Spleen (tissue), 11 donors: ENCODE results near the gene PALLD. TPM values are rescaled to one million over a fixed set of nuclear protein-coding genes. Genes with fewer than 3 reads are reported as not detected.

Source experiments
- DNase-seq: peaks from one replicate; pipeline ENCODE4 v3.0.0-alpha.2; 2020
- H3K27ac ChIP-seq, 8 donors: fragments of 200-600 bp; sonication (generic) in 7 of 8; 1 replicate in 4 of 8; 2 replicates in 4 of 8; pipeline versions ENCODE4 v1.5.0 to v1.8.0; 2016 to 2021; ENCODE audit warnings: inconsistent platforms in 4 of 8, mild to moderate bottlenecking in 4 of 8, moderate library complexity in 1 of 8
- H3K27me3 ChIP-seq, 7 donors: fragments of 200-600 bp; sonication (generic) in 6 of 7; replicated peaks in 1 of 7; 1 replicate in 4 of 7; 2 replicates in 3 of 7; pipeline versions ENCODE4 v1.5.0 to v1.8.0; 2016 to 2021; ENCODE audit warnings: inconsistent platforms in 3 of 7, mild to moderate bottlenecking in 1 of 7
- H3K36me3 ChIP-seq, 6 donors: fragments of 200-600 bp; sonication (generic) in 5 of 6; 1 replicate in 4 of 6; 2 replicates in 2 of 6; pipeline versions ENCODE4 v1.5.0 to v1.8.0; 2016 to 2021; ENCODE audit warnings: inconsistent platforms in 2 of 6
- H3K4me1 ChIP-seq, 6 donors: fragments of 200-600 bp; sonication (generic) in 5 of 6; 1 replicate in 3 of 6; 2 replicates in 3 of 6; pipeline versions ENCODE4 v1.5.0 to v1.8.0; 2016 to 2021; ENCODE audit warnings: inconsistent platforms in 3 of 6
- H3K4me3 ChIP-seq, 8 donors: fragments of 200-600 bp; sonication (generic) in 7 of 8; 1 replicate in 4 of 8; 2 replicates in 4 of 8; pipeline versions ENCODE4 v1.5.0 to v1.8.0; 2016 to 2021; ENCODE audit warnings: inconsistent platforms in 4 of 8, mild to moderate bottlenecking in 4 of 8, moderate library complexity in 2 of 8
- H3K9me3 ChIP-seq, 8 donors: fragments of 200-600 bp; sonication (generic) in 7 of 8; 1 replicate in 4 of 8; 2 replicates in 4 of 8; pipeline versions ENCODE4 v1.5.0 to v1.8.0; 2016 to 2021; ENCODE audit warnings: inconsistent platforms in 4 of 8
- POLR2A ChIP-seq, 3 donors: fragments of 450-650 bp; IDR thresholded peaks; one replicate each; pipeline ENCODE4 v1.5.1; 2017; ENCODE audit warnings: antibody characterized with exemption in 3 of 3, mild to moderate bottlenecking in 1 of 3
- POLR2AphosphoS5 ChIP-seq, 3 donors: sonication (generic); formaldehyde crosslinking; IDR thresholded peaks; one replicate each; pipeline ENCODE4 v1.5.1; 2017; ENCODE audit warnings: antibody characterized with exemption in 3 of 3
- WGBS, 5 donors: extraction: QIAGEN DNeasy Blood & Tissue Kit in 3 of 5; methylation state at CpG; one replicate each; pipeline versions ENCODE4 v1.1.5 to v1.1.7; 2013 to 2018; 5-methylcytosine and 5-hydroxymethylcytosine counted together
- intact Hi-C: fragments of 100-400 bp; cut with DNase I; formaldehyde crosslinking; loops from one replicate; pipeline ENCODE4 v1.15.0; 2023; ENCODE audit warnings: low total_unique reads
- polyA plus RNA-seq, 3 donors: library from polyadenylated mRNA; stranded (reverse); fragments of 200-250 nt; gene quantifications; one replicate each; pipeline ENCODE4 v1.2.1, GENCODE V29; 2013
- total RNA-seq, 7 donors: library from RNA; depleted of rRNA in 3 of 7; stranded (reverse); fragments of >200 nt in 3 of 7; fragmentation: NEBNext Ultra II Directional in 4 of 7; extraction: Animal tissue kit (Norgen Biotek cat#: 25700) in 4 of 7; gene quantifications; one replicate each; pipeline versions ENCODE4 v1.1.0 to v1.2.1, GENCODE V29; 2016 to 2021
- TF ChIP-seq, protein P1 (sequence below), 11 experiments: fragments of 200-600 bp in 7 of 11; fragments of 450-650 bp in 4 of 11; sonication (generic) in 4 of 11; IDR thresholded peaks in 8 of 11; conservative IDR thresholded peaks in 3 of 11; 1 replicate in 7 of 11; 2 replicates in 4 of 11; pipeline versions ENCODE4 v1.4.0 to v1.8.0; 2016 to 2021; ENCODE audit warnings: antibody characterized with exemption in 11 of 11, inconsistent platforms in 4 of 11, mild to moderate bottlenecking in 1 of 11
- donor health status: healthy with polysubstance abuse.
- donor health status: DM: no; HTN: no; CAD: no; lungs with moderate emphysema.
- donor health status: DM: no; HTN: no; CAD: no.
- donor health status: Bipolar disorder and iron deficiency.
- donor health status: healthy.
- donor health status: DM: no; HTN: no; CAD: no.
- donor health status: DM: yes; HTN: yes; CAD: no.

The PALLD gene
- total and polyA plus RNA-seq, 10 donors: 24.3 to 228 (median 142) TPM

DNA sequence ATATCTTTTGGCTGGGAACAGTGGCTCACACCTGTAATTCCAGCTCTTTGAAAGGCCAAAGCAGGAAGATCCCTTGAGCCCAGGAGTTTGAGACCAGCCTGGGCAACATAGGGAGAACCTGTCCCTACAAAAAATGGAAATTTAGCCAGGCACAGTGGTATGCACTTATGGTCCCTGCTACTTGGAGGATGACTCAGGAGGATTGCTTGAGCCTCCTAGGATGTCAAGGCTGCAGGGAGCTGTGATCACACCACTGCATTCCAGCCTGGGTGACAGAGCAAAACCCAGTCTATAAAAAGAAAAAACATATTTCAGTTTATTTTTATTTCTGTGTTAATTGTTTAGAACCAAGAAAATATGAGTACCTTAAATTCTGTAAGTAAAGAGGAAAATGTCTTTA is 389.5 kb downstream of the PALLD start:
- no peaks in the 10 kb centered on the region for H3K27me3 ChIP-seq
- no peak overlapping the region for H3K27ac ChIP-seq
- H3K4me3 ChIP-seq: no peak overlapping the region
- TF ChIP-seq POLR2A (IDR thresholded peaks at IDR 0.05): no peak
- TF ChIP-seq, protein P1, sequence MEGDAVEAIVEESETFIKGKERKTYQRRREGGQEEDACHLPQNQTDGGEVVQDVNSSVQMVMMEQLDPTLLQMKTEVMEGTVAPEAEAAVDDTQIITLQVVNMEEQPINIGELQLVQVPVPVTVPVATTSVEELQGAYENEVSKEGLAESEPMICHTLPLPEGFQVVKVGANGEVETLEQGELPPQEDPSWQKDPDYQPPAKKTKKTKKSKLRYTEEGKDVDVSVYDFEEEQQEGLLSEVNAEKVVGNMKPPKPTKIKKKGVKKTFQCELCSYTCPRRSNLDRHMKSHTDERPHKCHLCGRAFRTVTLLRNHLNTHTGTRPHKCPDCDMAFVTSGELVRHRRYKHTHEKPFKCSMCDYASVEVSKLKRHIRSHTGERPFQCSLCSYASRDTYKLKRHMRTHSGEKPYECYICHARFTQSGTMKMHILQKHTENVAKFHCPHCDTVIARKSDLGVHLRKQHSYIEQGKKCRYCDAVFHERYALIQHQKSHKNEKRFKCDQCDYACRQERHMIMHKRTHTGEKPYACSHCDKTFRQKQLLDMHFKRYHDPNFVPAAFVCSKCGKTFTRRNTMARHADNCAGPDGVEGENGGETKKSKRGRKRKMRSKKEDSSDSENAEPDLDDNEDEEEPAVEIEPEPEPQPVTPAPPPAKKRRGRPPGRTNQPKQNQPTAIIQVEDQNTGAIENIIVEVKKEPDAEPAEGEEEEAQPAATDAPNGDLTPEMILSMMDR (IDR thresholded peaks at IDR 0.05 in 8 of 11, conservative IDR thresholded peaks at IDR 0.05 in 3 of 11): no peak
- TF ChIP-seq POLR2AphosphoS5 (IDR thresholded peaks at IDR 0.05): no peak
- peaks cover 0 to 37% (median 10%) of the 10 kb centered on the region in 6 donors for H3K4me1 ChIP-seq
- DNase-seq: no peak
- intact Hi-C loops: no loop called here
- H3K36me3 ChIP-seq: peaks cover 0 to 43% (median 8%) of the 10 kb centered on the region in 6 donors
- no peaks in the 10 kb centered on the region for H3K9me3 ChIP-seq

DNA sequence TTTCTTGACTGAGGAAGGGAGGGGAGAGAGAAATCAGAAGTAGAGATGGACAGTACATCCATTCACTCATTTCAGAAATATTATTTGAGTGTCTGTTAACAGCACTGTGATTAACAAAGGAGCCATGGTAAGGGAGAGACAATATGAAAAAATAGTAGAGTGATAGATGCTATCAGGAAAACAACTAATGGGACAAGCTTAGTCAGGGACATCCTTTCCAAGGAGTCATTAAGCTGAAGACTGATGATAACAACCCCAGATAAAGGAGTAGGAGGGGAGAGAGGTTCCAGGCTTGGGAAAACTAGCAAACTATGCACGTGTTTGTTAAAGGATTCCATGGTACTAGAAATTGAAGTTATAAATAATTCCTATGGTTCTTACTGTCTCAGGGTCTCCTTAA is 391.0 kb downstream of the PALLD start:
- TF ChIP-seq POLR2AphosphoS5 (IDR thresholded peaks at IDR 0.05) (no peak), POLR2A (IDR thresholded peaks at IDR 0.05) (no peak)
- TF ChIP-seq, protein P1 (IDR thresholded peaks at IDR 0.05 in 8 of 11, conservative IDR thresholded peaks at IDR 0.05 in 3 of 11): no peak
- no peak for DNase-seq
- H3K9me3 ChIP-seq: no peaks in the 10 kb centered on the region
- no peak overlapping the region for H3K4me3 ChIP-seq
- H3K27me3 ChIP-seq: no peaks in the 10 kb centered on the region
- peak overlapping the region in 2 of 8 donors; percentile 8 to 32 for H3K27ac ChIP-seq
- WGBS, 5 donors: 68 to 85% (median 81%) methylated on average over 1 of the region's 1 CpG
- intact Hi-C loops: no loop called here
- peaks cover 0 to 45% (median 11%) of the 10 kb centered on the region in 6 donors for H3K36me3 ChIP-seq
- peaks cover 0 to 24% (median 5%) of the 10 kb centered on the region in 6 donors for H3K4me1 ChIP-seq

DNA sequence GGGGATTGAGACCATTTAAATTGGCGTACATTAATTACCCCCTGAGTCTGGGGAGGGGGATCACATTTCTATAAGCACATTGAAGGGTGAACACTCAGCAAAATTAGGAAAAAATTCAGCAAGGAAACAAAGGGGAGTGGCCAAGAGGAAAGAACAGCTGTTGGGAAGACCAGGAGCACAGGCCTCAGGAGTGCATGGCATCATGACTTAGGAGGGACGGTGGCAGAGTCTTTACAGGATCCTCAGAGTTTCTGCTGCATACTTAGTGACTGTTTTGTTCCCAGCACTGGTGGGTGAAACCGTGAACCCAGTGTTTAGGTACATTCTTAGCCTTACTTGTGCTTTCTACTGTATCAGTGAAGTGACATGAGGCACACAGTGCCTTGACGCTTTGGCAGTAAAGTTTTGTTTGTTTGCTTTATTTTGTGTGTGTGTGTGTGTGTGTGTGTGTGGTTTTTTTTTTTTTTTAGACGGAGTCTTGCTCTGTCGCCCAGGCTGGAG is 391.9 kb downstream of the PALLD start:
- peaks cover 0 to 15% (median 0%) of the 10 kb centered on the region in 6 donors for H3K4me1 ChIP-seq
- no peak for DNase-seq
- 87 to 96% (median 92%) methylated on average over 6 of the region's 6 CpGs for WGBS, 5 donors
- H3K36me3 ChIP-seq: peaks cover 0 to 55% (median 12%) of the 10 kb centered on the region in 6 donors
- no peaks in the 10 kb centered on the region for H3K9me3 ChIP-seq
- H3K27me3 ChIP-seq: no peaks in the 10 kb centered on the region
- intact Hi-C loops: no loop called here
- H3K4me3 ChIP-seq: no peak overlapping the region
- no peak for TF ChIP-seq POLR2A (IDR thresholded peaks at IDR 0.05)
- TF ChIP-seq, protein P1 (IDR thresholded peaks at IDR 0.05 in 8 of 11, conservative IDR thresholded peaks at IDR 0.05 in 3 of 11): no peak
- TF ChIP-seq POLR2AphosphoS5 (IDR thresholded peaks at IDR 0.05): no peak
- peak overlapping the region in 1 of 8 donors; percentile 25 for H3K27ac ChIP-seq

DNA sequence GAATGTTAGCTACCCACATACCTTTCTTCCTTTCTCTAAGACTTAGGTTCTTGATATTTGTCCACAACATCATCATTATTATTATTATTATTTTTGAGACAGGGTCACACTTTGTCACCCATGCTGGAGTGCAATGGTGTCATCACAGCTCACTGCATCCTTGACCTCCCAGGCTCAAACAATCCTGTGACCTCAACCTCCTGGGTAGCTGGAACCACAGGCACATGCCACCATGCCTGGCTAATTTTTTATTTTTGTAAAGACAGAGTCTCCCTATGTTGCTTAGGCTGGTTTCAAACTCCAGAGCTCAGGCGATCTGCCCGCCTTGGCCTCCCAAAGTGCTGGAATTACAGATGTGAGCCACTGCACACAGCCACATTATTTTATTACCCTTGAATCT is 394.2 kb downstream of the PALLD start:
- H3K9me3 ChIP-seq: no peaks in the 10 kb centered on the region
- no peaks in the 10 kb centered on the region for H3K4me1 ChIP-seq
- 98 to 100% (median 98%) methylated on average over 2 of the region's 2 CpGs for WGBS, 5 donors
- intact Hi-C loops: no loop called here
- no peaks in the 10 kb centered on the region for H3K27me3 ChIP-seq
- TF ChIP-seq POLR2A (IDR thresholded peaks at IDR 0.05): no peak
- TF ChIP-seq, protein P1 (IDR thresholded peaks at IDR 0.05 in 8 of 11, conservative IDR thresholded peaks at IDR 0.05 in 3 of 11): no peak
- TF ChIP-seq POLR2AphosphoS5 (IDR thresholded peaks at IDR 0.05): no peak
- no peak overlapping the region for H3K4me3 ChIP-seq
- DNase-seq: no peak
- H3K27ac ChIP-seq: no peak overlapping the region
- H3K36me3 ChIP-seq: peaks cover 0 to 70% (median 24%) of the 10 kb centered on the region in 6 donors
